ENCODE results near the gene CLIC1.

- TF ChIP-seq TAF1 (IDR thresholded peaks at IDR 0.05; ENCODE audit: borderline replicate concordance, low read depth, low read length) (no peak), POLR2AphosphoS5 (IDR thresholded peaks at IDR 0.05; ENCODE audit: low read depth, low read length) (no peak), POLR2A (IDR thresholded peaks at IDR 0.05; ENCODE audit: low read depth, low read length) (no peak; the same call in 1 of the 2 replicates)
Observed at GRCh38 chr6:31784098-31784925, 48.0 kb upstream of the CLIC1 start.
